ENCODE results near the gene HTR4.

The HTR4 gene

DNA sequence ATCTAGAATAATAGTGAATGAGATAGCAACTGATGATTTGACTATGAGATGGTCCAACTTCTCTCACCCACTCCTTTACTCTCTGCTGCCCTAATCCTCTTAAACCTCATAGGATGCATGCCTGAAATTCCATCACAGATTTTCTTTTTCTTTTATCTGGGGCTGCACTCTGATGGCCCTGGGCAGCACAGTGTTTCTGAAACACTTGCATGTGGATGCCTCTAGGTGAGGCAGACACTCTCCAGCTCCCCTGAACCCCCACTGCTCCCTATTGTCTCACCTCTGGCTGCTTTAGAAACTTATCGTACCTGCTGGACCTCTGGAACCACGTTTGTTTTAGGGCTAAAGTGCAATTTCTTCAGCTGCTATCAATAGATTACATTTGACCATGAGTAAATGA lies 67.5 kb downstream of the HTR4 start:
- Histone ChIP-seq H3K9me3 (ENCODE audit: control insufficient read depth, insufficient read depth, low read length) (no peaks in the 10 kb centered on the region), H3K4me1 (ENCODE audit: control insufficient read depth, insufficient read depth, low read length) (no peaks in the 10 kb centered on the region)

DNA sequence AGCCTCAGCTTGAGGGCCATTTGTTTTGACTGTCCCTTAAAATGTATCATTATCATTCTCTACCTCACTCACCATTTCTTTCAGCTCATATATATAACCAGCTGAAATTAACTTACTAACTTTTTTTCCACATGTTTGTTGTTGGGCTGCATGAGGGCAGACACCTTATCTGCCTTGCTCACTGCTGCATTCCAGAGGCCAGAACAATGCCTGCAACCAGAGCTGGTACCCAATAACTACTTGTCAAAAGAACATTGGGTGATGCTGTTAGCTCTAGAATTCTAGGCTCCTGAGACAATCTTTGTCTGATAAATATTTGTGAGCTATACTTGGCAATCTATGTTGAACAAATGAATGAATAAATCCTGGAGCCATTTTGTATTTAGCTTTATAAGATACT lies 68.3 kb downstream of the HTR4 start:
- no peaks in the 10 kb centered on the region for H3K36me3 ChIP-seq (ENCODE audit: control insufficient read depth, insufficient read depth, low read length)
- H3K4me3 ChIP-seq (ENCODE audit: low read depth, low read length) = no peak overlapping the region
- H3K9me3 ChIP-seq (ENCODE audit: control insufficient read depth, insufficient read depth, low read length) = no peaks in the 10 kb centered on the region
- no peaks in the 10 kb centered on the region for H3K27me3 ChIP-seq (ENCODE audit: control insufficient read depth, insufficient read depth, low read length)
- H3K4me1 ChIP-seq (ENCODE audit: control insufficient read depth, insufficient read depth, low read length) = no peaks in the 10 kb centered on the region
- no peak overlapping the region for H3K9ac ChIP-seq (ENCODE audit: low read depth, low read length)

More for the DNA sequence above, 67.5 kb downstream of the HTR4 start:
- H3K9ac ChIP-seq (ENCODE audit: low read depth, low read length) = no peak overlapping the region
- H3K4me3 ChIP-seq (ENCODE audit: low read depth, low read length) = no peak overlapping the region
- H3K36me3 ChIP-seq (ENCODE audit: control insufficient read depth, insufficient read depth, low read length) = no peaks in the 10 kb centered on the region
- no peaks in the 10 kb centered on the region for H3K27me3 ChIP-seq (ENCODE audit: control insufficient read depth, insufficient read depth, low read length)

DNA sequence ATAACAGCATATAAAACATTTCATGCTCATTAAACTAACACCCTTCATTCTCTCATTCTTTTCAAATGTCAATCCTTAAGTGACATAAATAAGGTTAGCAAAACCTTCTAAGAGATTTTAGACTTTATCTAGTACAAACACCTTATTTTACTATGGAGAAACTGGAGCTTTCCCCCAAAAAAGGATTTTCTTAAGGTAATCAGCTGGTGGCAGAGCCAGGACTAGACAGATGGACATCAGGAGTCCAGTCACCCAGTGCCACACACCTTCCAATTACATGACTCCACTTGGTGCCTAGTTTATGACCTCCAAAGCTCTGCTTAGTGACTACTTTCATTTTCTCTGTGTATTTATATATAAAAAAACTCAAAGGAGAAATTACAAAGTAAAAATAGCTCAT lies 70.2 kb downstream of the HTR4 start:
- H3K9ac ChIP-seq (ENCODE audit: low read depth, low read length) = no peak overlapping the region
- H3K4me1 ChIP-seq (ENCODE audit: control insufficient read depth, insufficient read depth, low read length) = no peaks in the 10 kb centered on the region
- no peak overlapping the region for H3K4me3 ChIP-seq (ENCODE audit: low read depth, low read length)
- H3K36me3 ChIP-seq (ENCODE audit: control insufficient read depth, insufficient read depth, low read length) = no peaks in the 10 kb centered on the region
- H3K9me3 ChIP-seq (ENCODE audit: control insufficient read depth, insufficient read depth, low read length) = no peaks in the 10 kb centered on the region
- H3K27me3 ChIP-seq (ENCODE audit: control insufficient read depth, insufficient read depth, low read length) = no peaks in the 10 kb centered on the region

DNA sequence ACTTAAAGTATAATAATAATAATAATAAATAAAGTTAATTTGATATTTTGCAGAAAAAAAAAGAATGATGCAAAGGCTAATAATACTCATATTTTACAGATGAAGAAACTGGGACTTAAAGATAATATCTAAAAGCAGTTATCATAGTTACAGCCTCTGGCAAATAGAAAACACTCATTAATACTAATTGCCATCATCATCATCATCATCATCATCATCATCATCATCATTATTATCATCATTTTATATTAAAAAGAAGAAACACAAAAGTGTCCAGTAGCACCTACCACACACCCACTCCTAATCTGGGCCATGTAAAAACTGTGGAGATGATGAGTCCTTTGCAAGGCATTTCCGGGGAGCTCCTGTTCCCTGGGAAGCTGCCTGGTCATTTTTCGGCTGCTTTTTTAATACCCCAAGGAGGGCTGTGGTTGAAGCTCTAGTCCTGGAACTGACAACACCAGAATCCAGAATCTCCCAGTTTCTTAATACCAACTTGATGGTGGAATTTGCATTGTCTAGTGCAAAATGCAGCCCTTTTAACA lies 70.8 kb downstream of the HTR4 start:
- Histone ChIP-seq H3K27me3 (ENCODE audit: control insufficient read depth, insufficient read depth, low read length) (no peaks in the 10 kb centered on the region), H3K4me1 (ENCODE audit: control insufficient read depth, insufficient read depth, low read length) (no peaks in the 10 kb centered on the region), H3K4me3 (ENCODE audit: low read depth, low read length) (no peak overlapping the region), H3K9me3 (ENCODE audit: control insufficient read depth, insufficient read depth, low read length) (no peaks in the 10 kb centered on the region), H3K36me3 (ENCODE audit: control insufficient read depth, insufficient read depth, low read length) (no peaks in the 10 kb centered on the region), H3K9ac (ENCODE audit: low read depth, low read length) (no peak overlapping the region)

DNA sequence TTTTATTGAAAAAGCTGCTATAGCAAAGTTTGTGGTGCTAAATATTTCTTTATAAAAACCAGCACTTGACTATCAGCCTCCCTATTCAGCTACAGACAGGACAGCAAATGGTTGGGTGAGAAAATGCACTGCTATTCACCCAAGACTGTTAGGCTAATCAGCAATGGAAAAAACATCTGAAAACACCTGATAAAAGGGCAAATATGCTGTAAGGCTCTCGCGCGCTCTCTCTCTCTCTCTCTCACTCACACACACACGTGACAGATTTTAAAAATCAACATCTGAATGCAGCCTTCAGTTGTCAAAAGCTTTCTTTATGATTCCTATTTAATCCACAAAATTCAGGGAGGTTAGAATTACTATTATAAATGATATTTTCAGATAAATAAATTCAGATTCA lies 80.2 kb downstream of the HTR4 start:
- Histone ChIP-seq H3K4me1 (ENCODE audit: control insufficient read depth, insufficient read depth, low read length) (no peaks in the 10 kb centered on the region), H3K9me3 (ENCODE audit: control insufficient read depth, insufficient read depth, low read length) (no peaks in the 10 kb centered on the region), H3K27me3 (ENCODE audit: control insufficient read depth, insufficient read depth, low read length) (no peaks in the 10 kb centered on the region), H3K9ac (ENCODE audit: low read depth, low read length) (no peak overlapping the region), H3K4me3 (ENCODE audit: low read depth, low read length) (no peak overlapping the region), H3K36me3 (ENCODE audit: control insufficient read depth, insufficient read depth, low read length) (no peaks in the 10 kb centered on the region)

DNA sequence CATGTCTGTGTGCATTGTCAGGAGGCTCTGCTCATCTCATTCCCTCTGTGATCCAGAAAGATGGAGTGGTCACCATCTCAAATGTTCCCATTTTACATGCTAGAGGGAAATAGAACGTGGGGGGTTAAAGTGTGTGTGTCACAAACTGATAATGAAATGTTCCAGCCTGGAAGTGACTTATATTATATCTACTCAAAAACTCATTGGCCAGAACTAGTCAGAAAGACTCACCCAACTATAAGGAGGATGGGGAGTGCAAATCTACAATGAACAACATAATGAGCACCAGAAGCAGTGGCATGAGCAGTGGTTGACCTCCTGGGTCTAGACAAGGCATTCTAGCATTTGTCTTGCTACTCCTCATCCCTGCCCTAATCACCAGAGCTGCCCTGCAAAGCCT lies 81.0 kb downstream of the HTR4 start:
- Histone ChIP-seq H3K27me3 (ENCODE audit: control insufficient read depth, insufficient read depth, low read length) (no peaks in the 10 kb centered on the region), H3K36me3 (ENCODE audit: control insufficient read depth, insufficient read depth, low read length) (no peaks in the 10 kb centered on the region), H3K4me1 (ENCODE audit: control insufficient read depth, insufficient read depth, low read length) (no peaks in the 10 kb centered on the region), H3K9me3 (ENCODE audit: control insufficient read depth, insufficient read depth, low read length) (no peaks in the 10 kb centered on the region), H3K4me3 (ENCODE audit: low read depth, low read length) (no peak overlapping the region), H3K9ac (ENCODE audit: low read depth, low read length) (no peak overlapping the region)

DNA sequence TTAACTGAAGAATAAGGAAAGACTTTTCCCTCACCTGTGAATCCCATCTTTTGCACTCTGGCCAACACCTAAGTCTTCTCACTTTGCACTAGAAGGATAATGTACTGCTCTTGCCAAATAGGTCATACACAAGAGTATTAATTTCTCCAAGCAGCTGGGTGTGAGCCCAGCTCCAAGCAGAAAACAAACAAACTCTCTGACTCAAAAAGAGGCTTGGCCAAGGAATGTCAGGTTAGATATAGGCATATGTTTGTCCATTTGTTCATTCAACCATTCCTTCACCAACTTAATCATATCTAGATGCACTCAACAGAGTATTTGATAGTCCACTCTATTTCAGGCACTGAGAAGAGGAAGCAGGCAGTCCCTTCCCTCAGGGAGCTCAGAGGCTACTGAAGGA lies 84.4 kb downstream of the HTR4 start:
- H3K9ac ChIP-seq (ENCODE audit: low read depth, low read length) = no peak overlapping the region
- H3K36me3 ChIP-seq (ENCODE audit: control insufficient read depth, insufficient read depth, low read length) = no peaks in the 10 kb centered on the region
- no peaks in the 10 kb centered on the region for H3K4me1 ChIP-seq (ENCODE audit: control insufficient read depth, insufficient read depth, low read length)
- no peak overlapping the region for H3K4me3 ChIP-seq (ENCODE audit: low read depth, low read length)
- H3K27me3 ChIP-seq (ENCODE audit: control insufficient read depth, insufficient read depth, low read length) = no peaks in the 10 kb centered on the region
- H3K9me3 ChIP-seq (ENCODE audit: control insufficient read depth, insufficient read depth, low read length) = no peaks in the 10 kb centered on the region

DNA sequence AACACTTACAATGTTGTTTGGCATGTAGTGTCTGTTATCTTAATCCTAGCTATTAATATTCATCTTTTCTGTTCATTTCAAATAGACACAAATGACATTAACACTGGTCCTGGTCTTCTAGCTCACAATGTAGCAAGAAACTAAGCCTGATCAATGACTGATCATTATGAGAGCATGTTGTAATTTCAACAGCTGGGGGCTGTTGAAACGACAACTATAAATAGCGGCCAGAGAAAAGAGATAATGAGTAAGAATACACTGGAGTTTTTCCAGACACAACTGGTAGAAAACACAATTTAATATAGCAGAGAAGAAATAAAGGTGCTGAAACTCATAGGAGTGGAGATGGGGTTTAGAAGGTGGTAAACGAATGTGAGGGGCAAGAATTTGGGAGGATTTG lies 89.2 kb downstream of the HTR4 start:
- H3K4me1 ChIP-seq (ENCODE audit: control insufficient read depth, insufficient read depth, low read length) = no peaks in the 10 kb centered on the region
- H3K27me3 ChIP-seq (ENCODE audit: control insufficient read depth, insufficient read depth, low read length) = no peaks in the 10 kb centered on the region
- H3K9ac ChIP-seq (ENCODE audit: low read depth, low read length) = no peak overlapping the region
- H3K9me3 ChIP-seq (ENCODE audit: control insufficient read depth, insufficient read depth, low read length) = no peaks in the 10 kb centered on the region
- H3K36me3 ChIP-seq (ENCODE audit: control insufficient read depth, insufficient read depth, low read length) = no peaks in the 10 kb centered on the region
- no peak overlapping the region for H3K4me3 ChIP-seq (ENCODE audit: low read depth, low read length)

DNA sequence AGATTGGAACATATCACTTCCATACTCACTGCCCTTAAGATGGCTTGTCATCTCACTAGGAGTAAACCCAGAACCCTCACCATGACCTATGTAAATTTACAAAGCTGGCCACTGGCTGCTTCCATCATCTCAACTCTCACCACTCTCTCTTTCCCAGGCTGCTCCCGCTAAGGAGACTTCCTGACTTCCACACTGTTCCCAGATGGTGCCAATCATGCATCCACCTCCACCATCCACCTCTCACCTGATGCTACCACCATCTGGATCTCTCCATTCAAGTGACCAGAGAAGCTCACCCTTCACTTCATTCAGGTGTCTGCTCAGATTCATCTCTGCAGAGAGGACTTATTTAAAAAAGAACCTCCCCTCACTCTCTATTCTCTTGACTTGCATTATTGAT lies 91.3 kb downstream of the HTR4 start:
- Histone ChIP-seq H3K4me1 (ENCODE audit: control insufficient read depth, insufficient read depth, low read length) (peaks cover 9% of the 10 kb centered on the region), H3K27me3 (ENCODE audit: control insufficient read depth, insufficient read depth, low read length) (no peaks in the 10 kb centered on the region), H3K4me3 (ENCODE audit: low read depth, low read length) (no peak overlapping the region), H3K9ac (ENCODE audit: low read depth, low read length) (no peak overlapping the region), H3K36me3 (ENCODE audit: control insufficient read depth, insufficient read depth, low read length) (no peaks in the 10 kb centered on the region), H3K9me3 (ENCODE audit: control insufficient read depth, insufficient read depth, low read length) (no peaks in the 10 kb centered on the region)

DNA sequence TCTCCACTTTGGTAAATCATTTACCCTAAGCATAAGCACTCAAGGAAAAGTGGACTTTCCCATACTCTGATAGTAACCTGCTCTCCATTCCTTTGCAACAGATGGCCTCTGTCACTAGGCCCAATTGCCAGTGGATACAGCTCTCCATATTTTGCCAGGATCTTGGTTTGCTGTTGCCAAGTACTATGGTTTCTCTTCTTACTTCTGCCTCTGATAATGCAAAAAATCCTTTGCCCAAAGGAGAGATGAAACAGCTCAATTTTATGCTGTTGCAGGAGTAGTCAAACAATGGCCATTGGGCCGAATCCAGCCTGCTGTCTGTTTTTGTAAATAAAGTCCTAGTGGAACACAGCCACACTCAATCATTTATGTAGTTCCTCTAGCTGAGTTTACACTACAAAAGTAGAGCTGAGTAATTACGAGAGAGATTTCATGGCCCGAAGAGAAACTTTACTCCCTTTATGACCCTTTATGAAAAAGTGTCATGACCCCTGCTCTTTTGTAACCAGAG lies 92.5 kb downstream of the HTR4 start:
- Histone ChIP-seq H3K4me3 (ENCODE audit: low read depth, low read length) (no peak overlapping the region), H3K9ac (ENCODE audit: low read depth, low read length) (no peak overlapping the region), H3K27me3 (ENCODE audit: control insufficient read depth, insufficient read depth, low read length) (no peaks in the 10 kb centered on the region), H3K36me3 (ENCODE audit: control insufficient read depth, insufficient read depth, low read length) (no peaks in the 10 kb centered on the region), H3K4me1 (ENCODE audit: control insufficient read depth, insufficient read depth, low read length) (peaks cover 11% of the 10 kb centered on the region), H3K9me3 (ENCODE audit: control insufficient read depth, insufficient read depth, low read length) (no peaks in the 10 kb centered on the region)

DNA sequence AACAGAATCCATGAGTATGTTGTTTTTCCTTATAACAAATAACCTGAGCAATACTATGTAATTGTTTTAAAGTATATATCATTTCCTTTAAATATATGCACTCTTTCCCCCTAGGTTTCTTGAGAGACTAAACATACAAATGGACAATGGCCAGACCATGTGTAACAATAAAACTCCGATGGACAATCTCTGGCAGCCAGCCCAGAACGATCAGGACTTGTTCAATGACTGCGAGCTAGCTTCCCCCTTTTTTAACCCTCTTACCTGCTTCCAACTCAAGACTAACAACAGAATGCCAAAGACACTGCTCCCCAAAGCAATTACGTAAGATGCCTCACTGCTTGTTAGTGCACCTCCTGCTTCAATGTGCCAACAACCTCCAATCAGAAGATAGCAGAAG lies 94.9 kb downstream of the HTR4 start:
- H3K9ac ChIP-seq (ENCODE audit: low read depth, low read length) = no peak overlapping the region
- no peaks in the 10 kb centered on the region for H3K36me3 ChIP-seq (ENCODE audit: control insufficient read depth, insufficient read depth, low read length)
- no peaks in the 10 kb centered on the region for H3K27me3 ChIP-seq (ENCODE audit: control insufficient read depth, insufficient read depth, low read length)
- H3K4me1 ChIP-seq (ENCODE audit: control insufficient read depth, insufficient read depth, low read length) = peaks cover 11% of the 10 kb centered on the region
- H3K4me3 ChIP-seq (ENCODE audit: low read depth, low read length) = no peak overlapping the region
- no peaks in the 10 kb centered on the region for H3K9me3 ChIP-seq (ENCODE audit: control insufficient read depth, insufficient read depth, low read length)

DNA sequence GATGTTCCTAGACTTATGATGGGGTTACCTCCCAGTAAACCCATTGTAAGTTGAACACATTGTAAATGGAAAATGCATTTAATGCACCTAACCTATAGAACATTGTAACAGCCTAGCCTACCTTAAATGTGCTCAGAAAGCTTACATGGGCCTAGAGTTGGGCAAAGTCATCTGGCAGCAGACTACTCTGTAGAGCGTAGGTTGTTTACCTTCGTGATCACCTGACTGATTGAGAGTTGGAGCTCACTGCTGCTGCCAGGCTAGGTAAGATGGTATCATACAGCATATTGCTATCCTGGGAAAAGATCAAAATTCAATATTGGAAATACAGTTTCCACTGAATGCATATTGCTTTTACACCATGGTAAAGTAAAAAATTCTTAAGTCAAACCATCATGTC lies 95.4 kb downstream of the HTR4 start:
- H3K9me3 ChIP-seq (ENCODE audit: control insufficient read depth, insufficient read depth, low read length) = no peaks in the 10 kb centered on the region
- peaks cover 11% of the 10 kb centered on the region for H3K4me1 ChIP-seq (ENCODE audit: control insufficient read depth, insufficient read depth, low read length)
- H3K4me3 ChIP-seq (ENCODE audit: low read depth, low read length) = no peak overlapping the region
- no peaks in the 10 kb centered on the region for H3K27me3 ChIP-seq (ENCODE audit: control insufficient read depth, insufficient read depth, low read length)
- no peaks in the 10 kb centered on the region for H3K36me3 ChIP-seq (ENCODE audit: control insufficient read depth, insufficient read depth, low read length)
- H3K9ac ChIP-seq (ENCODE audit: low read depth, low read length) = no peak overlapping the region
